ENCODE results near the gene MAEA.

MAEA gene

GRCh38 chr4:1305781-1306455 is 16.2 kb downstream of the MAEA start:
- no peak for DNase-seq

GRCh38 chr4:1307951-1308735 is 18.5 kb downstream of the MAEA start:
- DNase-seq: no peak

- peak; percentile 78 for DNase-seq
Observed at GRCh38 chr4:1309261-1310010, 19.7 kb downstream of the MAEA start.

- DNase-seq: no peak
Observed at GRCh38 chr4:1310031-1310795, 20.5 kb downstream of the MAEA start.

- DNase-seq: no peak
Observed at GRCh38 chr4:1310796-1311631, 21.3 kb downstream of the MAEA start.

GRCh38 chr4:1312821-1313640 is 23.3 kb downstream of the MAEA start:
- DNase-seq: no peak

- DNase-seq: no peak
Observed at GRCh38 chr4:1315306-1315705, 25.6 kb downstream of the MAEA start.

GRCh38 chr4:1315836-1316536 is 26.3 kb downstream of the MAEA start:
- DNase-seq: no peak

GRCh38 chr4:1316537-1317168 is 27.0 kb downstream of the MAEA start:
- no peak for DNase-seq

GRCh38 chr4:1317177-1318045 is 27.7 kb downstream of the MAEA start:
- DNase-seq: no peak

GRCh38 chr4:1318046-1318375 is 28.3 kb downstream of the MAEA start:
- DNase-seq: no peak

GRCh38 chr4:1318488-1319213 is 29.0 kb downstream of the MAEA start:
- DNase-seq: no peak

- no peak for DNase-seq
Observed at GRCh38 chr4:1321486-1321885, 31.8 kb downstream of the MAEA start.

- no peak for DNase-seq
Observed at GRCh38 chr4:1321946-1322650, 32.4 kb downstream of the MAEA start.

- no peak for DNase-seq
Observed at GRCh38 chr4:1323280-1323634, 33.6 kb downstream of the MAEA start.

- no peak for DNase-seq
Observed at GRCh38 chr4:1323635-1324442, 34.1 kb downstream of the MAEA start.

All from activated CD8-positive, alpha-beta memory T cell treated with anti-CD3 and anti-CD28 coated beads, Interleukin-2, amount 50 U/mL, for 48 hours (primary cell).